Osteoblast (primary cell): ENCODE data around the gene IQCE. TPM values are rescaled to one million over a fixed set of nuclear protein-coding genes. Genes with fewer than 3 reads are reported as not detected.

Source experiments
- DNase-seq: peaks from one replicate; pipeline ENCODE4 v3.0.0; 2011; ENCODE audit warnings: low spot score, mixed read lengths; ENCODE audit not compliant: insufficient read length; ENCODE audit errors: missing footprints
- H2AFZ ChIP-seq: 2 replicates; pipeline ENCODE4 v1.6.0; 2011; ENCODE audit warnings: mild to moderate bottlenecking, low read length
- H3K27ac ChIP-seq: 2 replicates; pipeline ENCODE4 v1.5.1; 2011; ENCODE audit warnings: mild to moderate bottlenecking, low read depth, low read length, moderate library complexity
- H3K27me3 ChIP-seq: 2 replicates; pipeline ENCODE4 v1.6.0; 2012; ENCODE audit warnings: mild to moderate bottlenecking, control low read depth, inconsistent platforms, low read length, moderate library complexity; ENCODE audit not compliant: insufficient read depth
- H3K36me3 ChIP-seq: 2 replicates; pipeline ENCODE4 v1.5.1; 2011; ENCODE audit warnings: mild to moderate bottlenecking, low read length, control low read depth, moderate library complexity; ENCODE audit not compliant: insufficient read depth
- H3K4me1 ChIP-seq: 2 replicates; pipeline ENCODE4 v1.5.1; 2011; ENCODE audit warnings: mild to moderate bottlenecking, low read length, control low read depth, moderate library complexity; ENCODE audit not compliant: insufficient read depth
- H3K4me2 ChIP-seq: 2 replicates; pipeline ENCODE4 v1.6.0; 2011; ENCODE audit warnings: mild to moderate bottlenecking, low read length; ENCODE audit not compliant: insufficient read depth
- H3K4me3 ChIP-seq: fragments of 200-600 bp; sonication (generic); 3 replicates; pipeline ENCODE4 v1.5.1; 2012; ENCODE audit warnings: mild to moderate bottlenecking, low read length, inconsistent platforms; ENCODE audit not compliant: insufficient read depth
- H3K79me2 ChIP-seq: 2 replicates; pipeline ENCODE4 v1.6.0; 2012; ENCODE audit warnings: mild to moderate bottlenecking, low read length, control low read depth, inconsistent platforms; ENCODE audit not compliant: insufficient read depth
- H3K9me3 ChIP-seq: 2 replicates; pipeline ENCODE4 v1.5.1; 2011; ENCODE audit warnings: low read depth, low read length, control low read depth
- H4K20me1 ChIP-seq: 2 replicates; pipeline ENCODE4 v1.6.0; 2012; ENCODE audit warnings: mild to moderate bottlenecking, low read length, control low read depth; ENCODE audit not compliant: insufficient read depth
- CTCF ChIP-seq: IDR thresholded peaks from 2 replicates; pipeline ENCODE4 v1.5.1; 2011; ENCODE audit warnings: mild to moderate bottlenecking, low read depth, low read length, moderate library complexity; ENCODE audit errors: extremely low read depth
- total RNA-seq: library from RNA; depleted of rRNA; stranded (reverse); fragments of >200 nt; gene quantifications from 2 replicates; pipeline ENCODE4 v1.2.3, GENCODE V29; 2012

Gene IQCE
- total RNA-seq, 1 donor, result 18.8 TPM

GRCh38 chr7:2650451-2650850 lies 91.7 kb downstream of the IQCE start:
- H3K27me3 ChIP-seq, result no peaks in the 10 kb centered on the region
- H4K20me1 ChIP-seq, result peaks cover 6% of the 10 kb centered on the region

DNA sequence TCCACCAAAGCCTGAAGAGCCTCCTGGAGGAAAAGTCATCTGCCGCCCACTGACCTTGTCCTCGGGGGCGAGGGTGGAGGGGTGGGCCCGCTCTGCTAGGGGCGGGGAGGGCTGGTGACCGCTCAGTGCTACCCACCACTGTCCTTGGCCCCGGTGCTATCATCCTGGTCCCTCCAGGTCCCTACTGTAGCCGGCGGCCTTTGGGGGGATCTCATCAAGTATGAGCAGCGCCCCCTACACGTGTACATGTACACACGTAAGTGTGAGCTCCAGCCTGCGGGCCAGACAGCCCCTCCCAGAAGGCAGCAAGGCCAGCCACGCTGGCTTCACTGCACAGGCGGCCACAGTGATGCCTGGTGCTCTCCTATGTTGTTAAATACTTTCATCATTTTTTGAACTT lies 92.6 kb downstream of the IQCE start:
- peaks cover 30% of the 10 kb centered on the region for H3K36me3 ChIP-seq
- no peaks in the 10 kb centered on the region for H3K4me1 ChIP-seq
- peaks cover 6% of the 10 kb centered on the region for H4K20me1 ChIP-seq
- H2AFZ ChIP-seq, result no peak overlapping the region
- DNase-seq, result no peak
- no peaks in the 10 kb centered on the region for H3K27me3 ChIP-seq
- H3K79me2 ChIP-seq, result no peaks in the 10 kb centered on the region
- TF ChIP-seq CTCF, result no peak
- no peak overlapping the region for H3K4me2 ChIP-seq
- no peak overlapping the region for H3K4me3 ChIP-seq
- H3K27ac ChIP-seq, result no peak overlapping the region
- H3K9me3 ChIP-seq, result no peaks in the 10 kb centered on the region

More at GRCh38 chr7:2650451-2650850, 91.7 kb downstream of the IQCE start:
- Histone ChIP-seq H3K27ac (no peak overlapping the region), H3K9me3 (no peaks in the 10 kb centered on the region), H3K4me2 (no peak overlapping the region), H3K4me3 (no peak overlapping the region), H3K4me1 (no peaks in the 10 kb centered on the region), H3K79me2 (peaks cover 3% of the 10 kb centered on the region), H3K36me3 (peaks cover 28% of the 10 kb centered on the region), H2AFZ (no peak overlapping the region)
- no peak for TF ChIP-seq CTCF
- DNase-seq, result no peak

- TF ChIP-seq CTCF, result no peak
- Histone ChIP-seq H3K4me1 (no peaks in the 10 kb centered on the region), H2AFZ (no peak overlapping the region), H3K4me2 (no peak overlapping the region), H3K4me3 (no peak overlapping the region), H3K79me2 (no peaks in the 10 kb centered on the region), H3K36me3 (peaks cover 33% of the 10 kb centered on the region), H3K27me3 (no peaks in the 10 kb centered on the region), H4K20me1 (peaks cover 6% of the 10 kb centered on the region), H3K9me3 (no peaks in the 10 kb centered on the region), H3K27ac (no peak overlapping the region)
- DNase-seq, result peak; percentile 90
These were observed 93.3 kb downstream of the IQCE start for GRCh38 chr7:2651847-2652735.

DNA sequence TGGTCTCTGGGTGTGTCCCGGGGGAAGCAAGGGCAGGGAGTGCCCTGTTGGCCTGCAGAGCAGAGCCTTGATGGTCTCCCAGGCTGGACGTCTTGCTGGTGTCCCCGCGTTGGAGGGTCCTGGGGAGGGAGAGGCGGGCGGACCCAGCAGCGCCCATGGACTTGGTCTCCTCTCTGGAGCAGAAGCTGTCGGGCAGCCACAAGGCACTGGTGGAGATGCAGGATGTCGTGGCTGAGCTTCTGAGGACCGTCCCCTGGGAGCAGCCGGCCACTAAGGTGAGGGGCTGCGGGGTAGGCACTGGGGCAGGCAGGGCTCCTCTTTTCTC lies 93.9 kb downstream of the IQCE start:
- DNase-seq, result no peak
- no peak overlapping the region for H3K4me2 ChIP-seq
- no peaks in the 10 kb centered on the region for H3K79me2 ChIP-seq
- no peak overlapping the region for H3K4me3 ChIP-seq
- H3K4me1 ChIP-seq, result no peaks in the 10 kb centered on the region
- H3K9me3 ChIP-seq, result no peaks in the 10 kb centered on the region
- H3K27ac ChIP-seq, result no peak overlapping the region
- peaks cover 29% of the 10 kb centered on the region for H3K36me3 ChIP-seq
- no peak for TF ChIP-seq CTCF
- no peak overlapping the region for H2AFZ ChIP-seq
- H3K27me3 ChIP-seq, result no peaks in the 10 kb centered on the region
- peaks cover 6% of the 10 kb centered on the region for H4K20me1 ChIP-seq
